DMS153 treated with DMSO at 0.1 percent for 48 hours (cell line): ENCODE data around the gene RLF.

Experiments used
- DNase-seq: peaks from one replicate; lab custom pipeline; 2025; ENCODE audit not compliant: unreplicated experiment; lab: John Stamatoyannopoulos, UW

The RLF gene

DNA sequence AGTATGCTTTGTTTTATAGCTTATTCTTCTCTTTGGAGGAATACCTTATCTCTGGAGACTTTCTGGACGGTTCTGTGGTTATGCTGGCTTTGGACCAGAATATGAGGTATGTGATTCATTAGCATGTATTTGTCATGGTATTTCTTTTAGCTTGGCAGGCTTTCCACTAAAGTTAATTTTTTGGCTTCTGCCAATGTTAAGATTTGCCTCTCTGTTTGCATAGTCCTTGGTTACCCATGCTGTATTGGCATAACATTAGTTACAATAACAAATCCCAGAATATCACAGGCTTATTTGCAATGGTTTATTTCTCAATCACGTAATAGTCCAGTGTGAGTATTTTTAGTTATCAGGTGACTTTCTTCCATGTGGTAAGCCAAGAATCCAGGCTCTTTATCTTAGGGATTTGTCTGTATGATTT, 106.6 kb downstream of the RLF start:
- no peak for DNase-seq

DNA sequence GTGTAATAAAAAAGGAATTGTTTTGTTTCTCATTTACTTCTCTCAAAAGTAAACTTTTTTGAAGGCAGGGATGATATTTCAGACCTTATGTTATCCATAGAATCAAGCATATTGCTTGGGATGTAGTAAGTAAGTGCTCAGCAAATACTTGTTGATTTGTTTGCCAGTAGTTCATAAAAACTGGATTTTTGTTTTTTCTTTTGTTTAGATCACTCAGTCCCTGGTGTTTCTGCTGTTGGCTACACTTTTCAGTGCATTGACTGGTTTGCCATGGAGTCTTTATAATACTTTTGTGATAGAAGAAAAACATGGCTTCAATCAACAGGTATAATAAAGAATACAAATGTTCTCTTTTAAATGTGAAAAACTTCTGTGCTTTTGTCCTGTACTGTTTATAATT, 107.0 kb downstream of the RLF start:
- no peak for DNase-seq

DNA sequence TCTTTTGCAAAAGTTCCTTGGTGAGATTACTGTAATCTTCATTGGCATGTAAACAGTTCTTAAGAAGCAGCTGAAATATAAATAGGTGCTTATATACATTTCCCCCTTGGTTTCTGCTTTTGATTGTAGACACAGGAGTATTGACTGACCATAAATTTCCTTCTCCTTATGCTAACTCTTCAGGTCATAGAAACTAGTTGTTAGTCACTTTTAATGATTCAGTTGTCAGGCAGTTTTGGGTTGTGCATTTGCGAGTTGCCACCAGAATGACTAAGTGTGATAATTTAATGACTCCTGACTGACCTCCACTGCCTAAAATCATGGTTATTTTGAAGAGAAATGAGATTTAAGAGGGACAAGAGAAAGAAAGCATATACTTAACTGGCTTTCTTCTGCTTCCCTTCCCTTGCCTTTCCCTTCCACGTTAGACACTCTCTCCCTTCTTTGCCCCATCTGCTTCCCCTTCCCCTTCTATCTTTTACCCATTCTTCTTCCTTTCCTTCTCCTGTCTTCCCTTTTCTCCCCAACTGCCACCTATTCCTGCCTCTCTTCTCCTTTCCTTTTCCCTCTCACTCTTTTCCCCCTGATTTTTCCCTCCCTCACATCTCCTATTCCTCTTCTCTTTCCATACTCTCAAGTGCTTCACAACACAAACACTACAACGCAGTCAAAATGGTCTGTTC, 109.1 kb downstream of the RLF start:
- no peak for DNase-seq

DNA sequence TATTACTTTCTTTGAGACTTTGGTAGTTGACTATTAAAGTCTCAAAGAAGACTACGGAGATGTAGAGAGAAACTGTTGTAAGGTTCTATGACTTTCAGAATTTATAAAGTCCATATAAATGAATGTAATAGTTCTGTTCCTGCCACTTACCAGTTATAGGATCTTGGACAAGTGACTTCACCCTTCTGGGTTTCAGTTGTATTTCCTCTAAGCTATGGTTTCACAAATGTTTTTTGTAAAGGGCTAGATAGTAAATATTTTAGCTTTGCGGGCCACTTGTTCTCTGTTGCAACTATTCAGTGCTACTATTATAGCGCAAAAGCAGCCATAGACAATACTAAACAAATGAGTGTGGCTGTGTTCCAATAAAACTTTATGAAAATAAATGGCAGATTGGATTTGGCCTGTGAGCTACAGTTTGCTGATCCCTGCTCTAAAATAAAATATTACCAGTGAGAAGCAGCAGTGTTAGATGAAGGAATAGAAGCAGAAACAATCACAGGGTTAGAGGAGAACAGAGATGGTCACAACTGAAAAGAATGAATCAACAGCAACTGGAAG, 111.5 kb downstream of the RLF start:
- DNase-seq: no peak

DNA sequence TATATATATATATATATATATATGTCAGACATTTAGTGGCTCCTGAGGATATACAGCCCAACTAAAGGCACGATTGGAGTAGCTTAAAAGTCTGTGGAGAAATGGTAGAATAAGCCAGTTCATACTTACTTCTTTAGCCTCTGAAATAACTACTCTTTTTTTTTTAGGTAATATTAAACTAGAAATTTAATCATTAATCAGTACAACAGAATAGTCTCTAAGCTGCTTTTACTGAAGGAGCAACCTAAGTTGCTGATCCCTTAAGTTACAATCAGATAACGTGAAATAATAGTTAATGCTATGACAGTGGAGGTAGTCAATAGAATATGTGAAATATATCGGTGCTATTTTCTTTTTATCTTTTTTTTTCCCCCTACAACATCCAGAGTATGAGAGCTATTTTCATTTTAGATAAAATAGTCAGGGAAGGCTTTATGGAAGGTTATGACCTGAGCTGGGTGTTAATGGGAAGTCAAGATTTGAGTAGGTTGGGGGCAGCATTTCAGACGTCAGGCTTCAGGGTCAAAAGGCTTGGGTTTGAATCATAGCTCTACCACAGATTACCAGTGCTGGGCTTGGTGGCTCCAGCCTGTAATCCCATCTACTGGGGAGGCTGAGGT, 112.5 kb downstream of the RLF start:
- no peak for DNase-seq

DNA sequence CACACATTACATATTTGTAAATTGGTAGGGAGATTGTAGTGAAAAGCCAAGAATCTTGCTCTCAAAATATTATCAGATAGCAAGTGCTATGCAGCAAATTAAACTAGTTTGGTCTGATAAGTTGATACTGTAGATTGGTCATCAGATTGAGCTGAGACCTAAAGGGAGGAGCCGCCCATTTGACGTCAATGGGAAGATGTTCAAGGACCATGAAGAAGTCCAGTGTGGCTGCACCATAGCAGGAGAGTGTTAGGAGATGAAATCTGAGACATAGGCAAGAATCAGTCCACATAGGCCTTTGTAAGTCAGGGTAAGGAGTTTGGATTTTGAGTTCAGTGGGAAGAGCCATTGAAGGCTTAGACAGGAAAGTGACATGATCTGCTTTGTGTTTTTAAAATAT, 113.1 kb downstream of the RLF start:
- DNase-seq: no peak

DNA sequence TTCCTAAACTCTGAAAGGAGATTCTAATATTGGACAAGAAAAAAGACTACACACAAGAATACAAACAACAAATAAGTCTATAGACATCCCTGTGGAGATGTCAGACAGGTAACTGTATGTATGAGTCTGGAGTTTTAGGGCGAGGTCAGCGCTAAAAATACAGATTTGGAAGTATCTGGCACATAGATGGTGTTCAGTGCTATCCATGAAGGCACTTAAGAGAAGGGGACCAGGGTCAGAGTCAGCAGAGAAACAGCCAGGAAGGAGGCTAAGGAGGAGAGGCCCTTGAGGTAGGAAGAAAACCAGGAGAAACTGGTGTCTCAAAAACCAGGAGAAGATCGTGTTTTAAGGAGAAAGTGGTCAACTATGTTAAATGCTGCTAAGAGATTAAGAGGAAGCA, 114.9 kb downstream of the RLF start:
- DNase-seq: no peak

DNA sequence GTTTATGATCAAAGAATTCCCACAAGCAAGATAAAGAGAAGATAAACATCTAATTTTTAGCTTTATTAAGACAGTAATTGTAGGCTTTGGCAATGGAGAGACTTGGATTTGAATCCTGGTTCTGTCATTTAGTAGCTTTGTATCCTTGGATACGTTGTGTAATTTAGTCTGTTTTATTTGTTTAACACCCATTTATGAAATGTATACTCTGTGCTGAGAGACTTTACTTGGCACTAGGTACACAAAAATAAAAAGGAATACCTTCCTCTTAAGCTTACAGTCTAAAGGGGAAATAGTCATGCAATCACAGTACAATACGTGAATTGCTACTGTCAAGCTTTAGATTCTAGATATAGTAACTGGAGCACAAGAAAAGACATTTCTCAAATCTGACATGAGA, 120.7 kb downstream of the RLF start:
- DNase-seq: peak; percentile 65
